Measurements from ENCODE around the gene AURKA.

Gene AURKA

DNA sequence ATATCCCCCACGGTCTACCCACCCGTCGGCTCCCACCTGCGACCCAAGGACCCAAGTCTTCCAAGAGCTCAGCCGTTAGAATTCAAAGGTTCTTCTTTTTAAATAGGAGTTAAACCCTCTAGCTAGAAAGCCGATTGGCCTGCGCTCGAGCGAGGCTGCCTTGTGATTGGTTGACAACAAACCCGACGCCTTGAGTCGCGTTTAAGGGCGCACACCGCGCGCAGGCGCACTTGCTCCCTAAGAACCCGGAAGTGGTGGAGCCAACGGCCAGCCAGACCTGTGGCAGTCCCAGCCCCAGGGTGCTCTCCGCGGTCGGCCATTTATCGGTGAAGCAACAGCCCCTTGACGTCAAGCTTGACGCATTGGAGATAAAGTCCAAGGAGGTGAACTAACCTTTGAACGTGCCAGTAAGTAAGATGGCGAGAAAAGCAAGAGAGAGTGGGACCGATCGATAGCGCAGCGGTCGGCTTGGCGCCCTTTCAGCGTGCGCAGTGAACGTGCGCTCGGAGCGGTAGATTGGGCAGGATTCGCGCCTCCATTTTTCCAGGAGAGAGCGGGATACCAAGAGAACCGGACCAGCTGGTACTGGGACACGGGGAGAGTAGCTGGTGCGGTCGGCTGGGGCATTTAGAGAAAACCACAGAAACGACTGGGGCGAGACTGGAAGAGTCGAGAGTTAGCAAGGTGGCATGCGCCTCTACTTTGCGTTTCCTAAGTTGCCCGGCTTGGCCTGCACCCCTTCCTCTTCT lies at the start of gene AURKA, which contains the start of gene CSTF1:
TSS of gene AURKA (minus strand) at position 84 of the 749 bp plus-strand sequence. CDS start 4,018 bp downstream, outside the sequence.
TSS of gene CSTF1 (plus strand) at position 514 of the 749 bp plus-strand sequence. CDS start 2,908 bp downstream, outside the sequence.
- peak; percentile 100 for DNase-seq (ENCODE audit: low spot score)

DNA sequence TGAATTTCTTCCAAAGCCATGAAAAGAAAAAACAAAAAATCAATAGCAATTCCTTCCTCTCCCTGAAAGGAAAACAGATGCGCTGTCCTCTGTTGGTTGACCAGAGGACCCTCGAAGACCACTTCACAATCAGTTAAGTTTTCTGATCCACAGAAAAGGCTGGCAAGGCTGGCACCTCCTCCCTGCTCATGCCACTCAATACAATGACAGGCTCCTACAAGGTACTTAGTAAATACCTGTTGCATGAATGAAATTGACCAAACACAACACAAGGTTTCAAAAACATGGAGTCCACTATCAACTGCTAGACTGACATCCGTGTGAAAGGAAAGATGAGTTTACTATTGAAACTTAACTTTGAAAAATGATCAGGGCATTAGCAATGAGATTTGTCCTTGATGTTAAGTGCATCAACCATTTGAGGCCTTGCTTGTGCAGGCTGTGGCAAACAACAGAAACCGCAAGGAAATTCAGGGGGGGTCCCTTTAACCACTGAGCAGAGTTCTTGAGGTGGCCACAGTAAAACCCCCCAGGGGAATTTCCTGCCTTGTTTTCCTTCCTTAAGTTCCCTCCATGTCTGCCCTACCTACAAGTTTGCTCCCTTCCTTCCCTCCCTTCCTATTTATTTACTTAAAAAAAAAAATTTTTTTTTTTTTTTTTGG lies 48.5 kb upstream of the AURKA start:
- DNase-seq (ENCODE audit: low spot score) = no peak

DNA sequence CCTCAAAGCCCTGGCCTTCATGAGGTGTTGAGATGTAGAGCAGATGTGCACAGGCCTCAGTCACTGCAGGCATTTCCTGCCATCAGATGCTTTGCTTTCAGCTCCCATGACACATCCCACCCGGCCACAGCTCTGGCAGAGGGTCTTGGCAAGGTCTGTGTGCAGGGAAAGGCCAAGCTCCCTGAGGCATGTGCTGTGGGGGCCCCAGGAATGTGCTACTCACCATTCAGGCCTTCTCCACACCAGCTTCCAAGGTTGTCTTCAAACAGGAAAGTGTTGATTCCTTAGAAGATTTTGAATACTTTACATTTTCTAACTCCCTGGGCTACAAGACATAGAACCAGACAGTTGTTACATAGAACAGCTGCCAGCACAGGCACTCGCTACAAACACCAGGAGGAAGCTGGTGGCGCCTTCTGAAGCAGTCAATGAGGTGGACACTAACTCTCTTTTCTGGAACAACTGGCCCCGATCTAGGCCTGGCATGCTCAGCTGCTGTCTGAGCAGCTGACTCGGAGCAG lies 47.8 kb upstream of the AURKA start:
- DNase-seq (ENCODE audit: low spot score) = peak; percentile 97

DNA sequence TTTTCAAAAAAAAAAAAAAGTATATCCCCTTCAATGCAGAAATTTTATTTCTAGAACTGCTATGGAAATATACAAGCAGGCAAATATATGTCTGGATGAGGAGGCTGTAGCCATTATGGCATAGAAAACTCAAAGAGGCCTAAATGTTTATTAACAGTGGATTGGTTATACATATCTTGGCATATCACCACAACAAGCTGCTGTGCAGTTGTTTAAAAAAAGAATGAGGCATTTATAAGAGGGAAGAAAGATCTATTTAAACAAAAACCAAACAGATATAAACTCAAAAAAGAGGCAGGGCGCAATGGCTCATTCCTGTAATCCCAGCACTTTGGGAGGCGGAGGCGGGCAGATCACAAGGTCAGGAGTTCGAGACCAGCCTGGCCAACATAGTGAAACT lies 46.3 kb upstream of the AURKA start:
- no peak for DNase-seq (ENCODE audit: low spot score)

DNA sequence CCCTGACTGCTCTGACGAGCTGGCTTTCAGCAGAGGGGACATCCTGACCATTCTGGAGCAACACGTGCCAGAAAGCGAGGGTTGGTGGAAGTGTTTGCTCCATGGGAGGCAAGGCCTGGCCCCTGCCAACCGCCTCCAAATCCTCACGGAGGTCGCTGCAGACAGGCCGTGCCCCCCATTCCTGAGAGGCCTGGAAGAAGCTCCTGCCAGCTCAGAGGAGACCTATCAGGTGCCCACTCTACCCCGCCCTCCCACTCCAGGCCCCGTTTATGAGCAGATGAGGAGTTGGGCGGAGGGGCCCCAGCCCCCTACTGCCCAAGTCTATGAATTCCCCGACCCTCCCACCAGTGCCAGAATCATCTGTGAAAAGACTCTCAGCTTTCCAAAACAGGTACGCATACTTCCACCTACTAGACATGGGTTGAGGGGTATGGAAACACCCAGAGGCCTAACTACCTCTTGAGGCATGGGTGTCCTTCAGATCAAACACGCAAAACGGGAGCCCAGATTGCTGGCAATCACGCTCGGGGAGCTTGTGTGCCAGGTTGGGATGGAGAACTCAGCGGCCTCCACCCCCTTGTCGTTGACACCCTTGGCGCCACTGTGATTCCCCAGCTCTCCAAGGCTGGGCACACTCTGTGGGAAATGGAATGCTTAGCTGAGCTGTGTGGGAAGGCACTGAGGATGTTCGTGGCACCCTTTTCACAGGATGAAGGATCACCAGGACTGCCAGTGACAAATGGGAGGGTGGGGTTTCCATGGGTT lies 45.4 kb upstream of the AURKA start:
- DNase-seq (ENCODE audit: low spot score) = no peak

DNA sequence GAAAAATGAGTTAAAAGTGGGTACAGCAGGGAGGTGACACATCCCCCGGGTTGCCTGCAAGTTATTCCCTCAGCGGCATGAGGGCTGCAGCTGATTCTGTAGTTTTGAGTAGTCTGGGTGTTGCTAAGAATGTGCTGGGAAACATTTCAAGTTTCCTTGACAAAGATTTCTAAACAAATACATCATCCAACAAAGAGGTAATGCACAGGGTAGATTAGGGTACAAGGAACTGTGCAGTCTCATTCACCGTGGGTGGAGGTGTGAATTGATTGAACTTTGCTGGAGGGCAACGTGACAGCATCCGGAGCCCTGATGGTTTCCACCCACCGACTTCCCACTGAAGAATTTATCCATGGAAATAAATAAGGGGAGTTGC lies 41.9 kb upstream of the AURKA start:
- DNase-seq (ENCODE audit: low spot score) = peak; percentile 80

DNA sequence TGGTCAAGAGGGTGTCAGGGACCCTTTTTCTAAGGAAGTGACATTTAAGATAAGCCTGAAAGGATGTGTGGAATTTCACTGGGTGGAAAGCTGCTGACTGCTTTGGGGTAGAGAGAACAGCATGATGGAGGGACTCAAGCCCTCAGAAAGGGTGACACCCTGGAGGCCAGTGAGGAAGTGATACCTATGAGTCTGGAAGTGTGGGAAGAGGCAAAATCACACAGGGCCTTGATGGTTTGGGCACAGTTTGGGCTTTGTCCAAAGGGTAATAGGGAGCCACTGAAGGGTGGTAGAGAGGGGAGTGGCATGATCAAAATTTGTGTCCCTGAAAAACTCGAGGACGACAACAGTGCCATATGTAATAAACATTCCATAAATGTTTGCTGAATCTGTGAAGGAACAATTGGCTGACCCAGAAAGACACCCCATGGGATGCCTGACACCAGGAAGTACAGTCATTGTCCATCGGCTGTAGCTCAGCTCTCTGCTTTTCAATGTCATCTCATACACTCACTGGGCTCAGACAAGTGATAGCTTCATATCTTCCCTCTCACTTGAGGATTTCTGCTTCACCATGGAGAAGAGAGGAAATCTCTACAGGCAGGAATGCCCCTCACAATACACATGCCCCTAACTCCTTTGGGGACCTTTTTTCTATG lies 41.3 kb upstream of the AURKA start:
- DNase-seq (ENCODE audit: low spot score) = peak; percentile 56

DNA sequence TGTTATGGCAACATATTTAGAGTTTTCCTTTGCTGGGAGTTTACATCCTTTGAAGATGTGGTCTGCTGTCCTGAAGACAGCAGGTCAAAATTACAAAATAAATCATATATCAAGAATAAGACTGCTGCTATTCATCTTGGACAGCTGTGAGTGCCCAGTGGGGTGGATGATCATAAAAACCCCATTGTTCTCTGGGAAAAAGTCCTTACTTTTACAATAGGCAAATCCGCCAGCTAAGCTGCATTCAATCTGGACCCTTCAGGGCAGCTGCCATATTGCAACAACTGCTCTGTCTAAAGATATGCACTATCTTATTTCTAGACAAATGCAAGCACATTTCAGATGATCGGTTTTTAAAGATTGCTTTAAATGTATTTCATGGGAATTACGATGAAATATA lies 39.5 kb upstream of the AURKA start:
- no peak for DNase-seq (ENCODE audit: low spot score)

DNA sequence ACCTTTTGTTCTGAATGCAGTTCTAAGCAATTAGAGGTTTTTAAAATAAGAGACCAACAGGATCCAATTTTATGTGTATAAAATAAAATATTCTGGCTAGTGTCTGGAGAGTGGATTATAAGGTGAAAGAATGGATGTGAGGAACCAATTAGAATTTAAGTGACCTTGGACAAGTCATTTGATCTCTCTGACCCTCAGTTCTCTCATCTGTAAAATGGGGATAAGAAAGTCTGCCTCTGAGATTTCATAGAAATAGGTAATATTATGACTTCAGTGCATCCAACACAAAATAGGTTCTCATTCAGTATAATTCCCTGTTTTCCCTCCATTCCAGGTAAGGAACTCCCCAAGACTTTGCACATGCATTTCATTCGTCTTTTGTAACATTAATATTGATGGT lies 38.9 kb upstream of the AURKA start:
- no peak for DNase-seq (ENCODE audit: low spot score)

DNA sequence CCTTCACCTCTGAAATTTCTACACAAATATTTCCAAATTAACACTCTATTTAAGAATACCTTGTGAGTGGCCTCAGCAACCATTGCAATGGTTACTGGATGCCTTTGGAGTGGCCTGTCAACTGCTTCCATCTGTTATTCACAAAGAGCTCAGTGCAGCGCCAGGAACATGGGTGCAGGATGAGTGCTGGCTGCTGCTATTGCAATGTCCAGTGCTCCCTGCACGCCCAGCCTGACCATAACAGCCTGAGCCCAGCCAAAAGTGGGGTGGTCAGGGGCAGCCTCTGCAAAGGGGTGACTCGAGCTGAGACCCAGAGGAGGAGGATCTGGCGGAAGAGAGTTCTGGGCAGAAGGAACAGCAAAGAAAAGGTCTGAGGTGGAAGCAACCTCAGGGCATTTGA lies 38.4 kb upstream of the AURKA start:
- DNase-seq (ENCODE audit: low spot score) = no peak

DNA sequence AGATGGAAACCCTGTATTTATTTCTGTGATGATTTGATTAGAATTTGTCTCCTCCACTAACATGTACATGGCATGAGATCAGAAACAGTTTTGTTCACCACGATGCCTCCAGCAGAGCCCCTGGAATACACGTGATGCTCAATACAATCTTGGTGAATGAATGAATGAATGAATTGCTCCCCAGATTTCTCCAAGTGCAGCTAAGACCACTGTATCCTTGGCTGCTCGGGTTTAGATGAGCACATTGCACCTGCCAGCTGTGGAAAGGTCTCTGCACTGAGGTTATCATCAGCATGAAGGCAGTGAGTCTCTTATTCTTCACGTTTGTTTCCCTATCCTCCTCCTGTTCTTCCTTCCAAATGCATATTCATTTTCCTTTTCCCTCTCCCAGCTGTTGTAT lies 37.9 kb upstream of the AURKA start:
- DNase-seq (ENCODE audit: low spot score) = no peak

DNA sequence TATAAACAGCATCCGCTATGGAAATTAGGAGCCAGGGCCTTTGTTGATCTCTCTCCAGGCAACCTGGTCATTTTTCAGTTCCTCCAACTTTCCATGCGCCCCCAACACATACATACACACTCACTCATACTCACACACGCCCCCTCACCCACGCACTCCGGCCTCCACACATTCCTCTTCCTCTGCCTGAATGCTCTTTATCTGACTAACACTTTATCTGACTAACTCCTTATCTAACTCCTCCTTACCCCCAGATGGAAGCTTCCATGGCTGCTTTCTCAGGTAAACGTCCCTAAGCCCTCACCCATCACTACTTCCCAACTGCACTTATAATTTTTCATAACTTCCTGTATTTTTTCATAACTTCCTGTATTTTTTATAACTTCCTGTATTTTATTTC lies 37.5 kb upstream of the AURKA start:
- peak; percentile 58 for DNase-seq (ENCODE audit: low spot score)

DNA sequence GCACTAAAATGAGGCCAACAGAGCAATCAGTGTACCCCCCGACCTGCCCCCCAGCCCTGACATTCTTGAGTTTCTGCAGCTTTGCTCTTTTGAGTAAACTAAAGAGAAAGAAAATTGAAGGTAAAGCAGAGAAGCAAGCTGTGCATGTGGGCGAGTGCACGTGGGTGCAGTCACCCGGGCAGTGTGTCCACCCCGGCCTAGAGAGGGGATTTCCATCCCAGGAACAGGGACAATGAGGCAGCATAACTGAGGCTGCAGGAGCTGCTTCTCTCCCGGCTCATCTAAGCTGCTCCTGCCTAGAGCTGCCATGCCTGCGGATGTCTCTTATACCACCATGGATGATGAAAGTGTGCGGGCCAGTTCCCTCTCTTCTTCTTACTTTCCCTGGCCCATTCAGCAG lies 36.9 kb upstream of the AURKA start:
- DNase-seq (ENCODE audit: low spot score) = no peak

DNA sequence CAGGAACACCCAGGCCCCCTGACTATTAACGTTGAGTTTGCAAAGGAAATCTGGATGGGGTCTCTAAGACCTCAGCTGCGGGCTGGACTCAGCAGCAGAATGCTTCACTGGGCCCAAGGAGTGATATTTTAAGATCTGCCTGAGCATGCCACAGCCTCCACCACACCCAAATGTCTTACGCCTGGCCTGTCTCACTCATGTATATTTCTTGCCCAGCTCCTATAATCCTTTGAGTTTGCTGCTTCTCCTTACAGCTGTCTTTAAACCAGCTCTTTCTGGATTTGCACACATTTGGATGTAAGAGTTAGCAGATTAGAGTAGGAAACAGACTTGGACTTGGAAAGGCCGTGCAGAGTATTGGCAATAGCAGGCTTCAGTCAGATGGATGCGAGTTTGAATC lies 36.4 kb upstream of the AURKA start:
- no peak for DNase-seq (ENCODE audit: low spot score)

DNA sequence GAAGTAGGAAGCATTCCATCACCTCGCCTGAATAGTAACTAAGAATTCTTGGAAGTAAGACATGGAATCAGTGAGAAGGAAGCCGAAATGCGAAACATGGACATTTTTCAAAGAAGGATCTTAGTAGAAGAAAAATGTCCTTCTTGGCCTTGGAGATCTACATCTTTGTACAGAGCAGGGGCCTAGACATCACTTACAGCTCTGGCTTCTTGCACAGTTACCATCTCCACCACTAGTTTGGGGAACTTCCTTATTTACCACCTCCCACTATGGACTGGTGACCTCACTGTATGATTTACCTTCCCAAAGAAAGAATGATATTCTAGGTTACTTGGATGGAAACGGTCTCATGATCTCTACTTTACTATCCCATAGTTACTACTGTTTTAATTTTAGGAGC lies 35.8 kb upstream of the AURKA start:
- no peak for DNase-seq (ENCODE audit: low spot score)

DNA sequence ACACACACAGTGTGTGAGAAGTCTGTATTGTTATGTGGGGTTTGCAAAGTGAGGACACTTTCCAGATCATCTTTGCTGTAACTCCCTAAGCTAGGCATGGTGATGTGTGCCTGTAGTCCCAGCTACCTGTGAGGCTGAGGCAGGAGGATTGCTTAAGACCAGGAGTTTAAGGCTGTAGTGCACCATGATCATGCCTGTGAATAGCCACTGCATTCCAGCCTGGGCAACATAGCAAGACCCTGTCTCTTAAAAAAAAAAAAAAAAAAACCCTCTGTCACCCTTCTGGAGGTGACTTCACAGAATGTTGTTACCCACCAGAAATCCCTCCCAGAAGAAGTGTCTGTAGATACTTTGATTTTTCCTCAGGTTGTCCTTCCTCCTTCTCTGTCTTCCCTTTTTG lies 34.9 kb upstream of the AURKA start:
- no peak for DNase-seq (ENCODE audit: low spot score)

DNA sequence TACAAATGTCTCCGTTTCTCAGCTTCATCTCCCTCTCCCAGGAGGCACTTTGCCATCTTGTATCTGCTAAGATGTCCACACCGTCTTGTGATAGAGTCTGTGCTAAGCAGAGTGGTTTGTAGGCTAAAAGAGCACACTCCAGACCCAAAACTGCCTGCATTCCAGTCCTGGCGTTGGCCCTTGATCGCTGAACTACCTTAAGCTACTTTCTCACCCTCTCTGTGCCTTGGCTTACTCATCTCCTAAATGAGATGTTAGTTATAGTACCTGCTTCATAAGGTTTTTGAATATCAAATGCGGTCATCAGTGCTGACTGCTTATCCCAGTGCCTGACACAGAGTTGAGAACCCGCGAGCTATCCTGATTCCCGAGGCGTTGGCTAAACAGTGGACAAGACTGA lies 34.0 kb upstream of the AURKA start:
- DNase-seq (ENCODE audit: low spot score) = no peak

DNA sequence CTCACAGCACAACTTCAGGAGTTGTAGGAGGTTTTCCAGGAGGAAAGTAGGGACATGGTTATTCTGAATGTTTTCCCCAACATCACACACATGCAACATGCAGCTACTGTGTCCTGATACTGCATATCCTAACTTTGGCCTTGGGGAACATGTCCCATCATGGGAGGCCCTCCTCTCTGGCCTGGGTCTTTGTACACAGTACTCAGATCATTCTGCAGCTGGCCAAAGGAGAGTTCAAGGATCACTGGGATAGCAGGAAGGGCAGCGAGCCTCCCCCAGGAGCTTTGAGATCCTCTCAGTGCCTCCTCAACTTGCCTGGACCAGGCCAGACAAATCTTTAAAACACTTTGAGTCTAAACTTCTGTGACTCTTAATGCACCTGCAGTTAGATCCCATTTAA lies 32.9 kb upstream of the AURKA start:
- no peak for DNase-seq (ENCODE audit: low spot score)

DNA sequence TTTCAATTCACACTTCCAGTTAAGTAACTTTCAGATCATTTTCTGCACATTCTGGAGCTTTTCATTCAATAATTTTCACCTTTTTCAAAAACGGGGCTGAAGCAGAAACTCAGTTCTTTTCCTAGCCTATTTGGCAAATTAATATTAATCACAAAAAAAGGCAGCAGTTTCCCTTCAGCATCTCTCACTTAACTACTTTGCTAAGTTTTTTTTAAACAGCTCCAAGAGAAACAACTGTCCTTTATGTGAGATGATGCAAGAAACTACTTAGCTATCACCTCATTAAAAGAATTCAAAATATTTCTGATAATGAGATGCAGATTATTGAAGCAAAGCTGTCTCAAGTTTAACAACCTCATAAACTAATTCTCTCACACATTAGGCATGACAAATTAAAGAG lies 31.9 kb upstream of the AURKA start:
- DNase-seq (ENCODE audit: low spot score) = no peak

DNA sequence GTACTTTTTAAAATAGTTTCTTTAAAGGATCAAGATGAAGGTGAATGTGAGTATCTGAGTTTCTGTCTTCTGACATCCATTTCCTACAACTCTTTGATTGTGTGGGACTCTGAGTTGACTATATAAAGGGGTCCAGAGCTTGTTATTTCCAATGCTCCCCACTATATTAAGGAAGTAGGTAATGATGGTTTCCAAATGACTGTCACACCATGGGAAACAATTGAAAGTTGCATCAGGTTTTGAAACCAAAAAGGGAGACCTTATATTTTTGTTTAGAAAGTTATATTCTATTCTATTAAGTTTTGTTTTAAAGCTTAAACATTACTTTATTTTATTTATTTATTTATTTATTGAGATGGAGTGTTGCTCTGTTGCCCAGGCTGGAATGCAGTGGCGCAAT lies 31.2 kb upstream of the AURKA start:
- DNase-seq (ENCODE audit: low spot score) = no peak

DNA sequence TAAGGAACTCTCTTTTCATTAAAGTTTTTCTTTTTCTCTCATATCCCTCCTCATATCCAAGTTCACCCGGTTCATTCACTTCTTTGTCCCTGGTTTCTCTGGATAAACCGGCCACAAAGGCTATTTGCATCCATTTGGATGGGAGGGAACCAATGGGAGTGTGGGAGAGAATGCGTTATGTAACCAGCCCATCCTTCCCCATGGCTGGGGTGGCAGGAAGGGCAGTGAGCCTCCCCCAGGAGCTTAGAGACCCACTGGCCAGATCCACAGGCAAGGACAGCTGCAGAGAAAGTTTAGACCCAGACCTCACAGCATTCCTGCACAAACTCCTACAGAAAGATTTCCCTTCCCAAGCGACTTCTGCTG lies 30.8 kb upstream of the AURKA start:
- no peak for DNase-seq (ENCODE audit: low spot score)

DNA sequence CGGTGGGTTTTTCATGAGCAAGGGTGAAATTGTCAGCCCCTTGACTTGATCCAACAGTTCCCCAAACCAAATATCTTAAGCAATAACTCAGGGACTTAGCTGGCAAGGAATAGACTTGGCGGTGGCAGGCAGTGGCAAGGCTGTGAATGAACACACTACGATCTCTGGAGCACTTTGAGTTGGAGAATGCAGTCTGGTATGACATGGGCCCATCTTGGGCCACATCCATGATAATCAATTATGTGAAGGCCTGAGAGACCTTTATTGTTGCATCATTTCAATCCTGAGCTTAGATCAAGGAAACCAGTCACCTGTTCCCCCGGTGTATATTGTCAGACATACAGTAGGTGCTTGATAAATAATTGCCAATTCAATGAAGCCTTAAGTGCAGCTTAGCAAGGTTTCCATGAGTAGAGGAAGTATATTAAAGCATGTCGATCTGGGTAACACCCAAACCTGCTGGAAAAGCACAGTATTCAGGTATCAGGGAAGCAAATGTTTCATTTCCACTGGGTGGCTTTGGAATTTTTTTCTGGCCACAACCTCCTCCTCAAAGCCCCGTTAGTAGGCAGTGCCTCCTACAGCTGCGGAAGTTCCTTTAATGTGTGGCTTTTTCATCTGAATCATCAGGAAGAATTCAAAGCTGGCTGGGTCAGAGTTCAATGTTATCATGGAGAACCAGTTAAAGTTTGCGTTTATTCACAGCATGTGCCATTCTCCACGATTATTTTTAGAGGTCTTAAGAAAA lies 30.2 kb upstream of the AURKA start:
- peak; percentile 75 for DNase-seq (ENCODE audit: low spot score)
